Nephron (organoid): ENCODE measurements around the gene ALOX12.

Source experiments
- H3K27ac Mint-ChIP-seq, 3 experiments: 2 replicates each; pipeline ENCODE4 v1.8.0; 2020; ENCODE audit warnings: mixed read lengths in 3 of 3, mild to moderate bottlenecking in 2 of 3, moderate library complexity in 1 of 3
- H3K27me3 Mint-ChIP-seq: 2 replicates; pipeline ENCODE4 v1.8.0; 2021; ENCODE audit warnings: low read depth, mild to moderate bottlenecking, moderate library complexity, mixed read lengths
- H3K36me3 Mint-ChIP-seq: 2 replicates; pipeline ENCODE4 v1.8.0; 2020; ENCODE audit warnings: low read depth, mixed read lengths
- H3K4me1 Mint-ChIP-seq: 2 replicates; pipeline ENCODE4 v1.8.0; 2020; ENCODE audit warnings: mixed read lengths
- H3K4me3 Mint-ChIP-seq, 3 experiments: 2 replicates each; pipeline ENCODE4 v1.8.0; 2020; ENCODE audit warnings: mild to moderate bottlenecking in 3 of 3, mixed read lengths in 3 of 3, moderate library complexity in 2 of 3
- H3K9me3 Mint-ChIP-seq: 2 replicates; pipeline ENCODE4 v1.8.0; 2020; ENCODE audit warnings: mixed read lengths
- CTCF ChIP-seq, 3 experiments: fragments of 200-600 bp; sonication (generic); IDR thresholded peaks; one replicate each; pipeline ENCODE4 v1.5.0; 2021; ENCODE audit warnings: antibody characterized with exemption in 3 of 3; ENCODE audit not compliant: unreplicated experiment in 3 of 3

The ALOX12 gene

GRCh38 chr17:7056386-7056785 lies 60.5 kb downstream of the ALOX12 start:
- Mint-ChIP-seq H3K4me1 (no peaks in the 10 kb centered on the region), H3K27ac (no peak overlapping the region), H3K27me3 (peaks cover 18% of the 10 kb centered on the region), H3K9me3 (no peaks in the 10 kb centered on the region), H3K36me3 (no peaks in the 10 kb centered on the region), H3K4me3 (no peak overlapping the region)
- TF ChIP-seq CTCF (IDR thresholded peaks at IDR 0.05; ENCODE audit: unreplicated experiment in 3 of 3) = no peak

- TF ChIP-seq CTCF (IDR thresholded peaks at IDR 0.05; ENCODE audit: unreplicated experiment in 3 of 3) = no peak
- peaks cover 5% of the 10 kb centered on the region for H3K4me1 Mint-ChIP-seq
- peaks cover 17% of the 10 kb centered on the region for H3K27me3 Mint-ChIP-seq
- no peak overlapping the region for H3K4me3 Mint-ChIP-seq
- no peaks in the 10 kb centered on the region for H3K36me3 Mint-ChIP-seq
- no peak overlapping the region for H3K27ac Mint-ChIP-seq
- H3K9me3 Mint-ChIP-seq = no peaks in the 10 kb centered on the region
These were observed 63.1 kb downstream of the ALOX12 start for GRCh38 chr17:7058831-7059447.
